SK-N-MC (cell line): Measurements from ENCODE around the gene MNAT1.

Experiments used
- DNase-seq: peaks from one replicate; pipeline ENCODE4 v3.0.0-alpha.2; 2011; ENCODE audit warnings: low read depth, low spot score
- H3K27ac ChIP-seq: fragments of 200-600 bp; sonication (generic); 2 replicates; pipeline ENCODE4 v1.5.1; 2016; ENCODE audit warnings: mixed run types
- H3K36me3 ChIP-seq: fragments of 200-600 bp; sonication (generic); 2 replicates; pipeline ENCODE4 v1.6.1; 2017; ENCODE audit warnings: antibody characterized with exemption, low read length, mixed read lengths; ENCODE audit not compliant: insufficient read depth
- H3K4me3 ChIP-seq: fragments of 200-600 bp; sonication (generic); 2 replicates; pipeline ENCODE4 v1.5.1; 2016
- H3K9ac ChIP-seq: fragments of 200-600 bp; sonication (generic); 2 replicates; pipeline ENCODE4 v1.8.0; 2017; ENCODE audit warnings: mixed run types, mixed read lengths; ENCODE audit not compliant: insufficient read length
- H3K9me3 ChIP-seq: fragments of 200-600 bp; sonication (generic); 2 replicates; pipeline ENCODE4 v1.6.1; 2017; ENCODE audit warnings: low read depth, mild to moderate bottlenecking, antibody characterized with exemption, low read length, moderate library complexity, mixed read lengths
- EZH2 ChIP-seq: fragments of 200-600 bp; sonication (generic); IDR thresholded peaks from one replicate; pipeline ENCODE4 v1.6.1; 2017; ENCODE audit warnings: antibody characterized with exemption
- FOXP2 ChIP-seq: optimal IDR thresholded peaks from 2 replicates; pipeline ENCODE3; 2011; ENCODE audit warnings: mild to moderate bottlenecking, moderate library complexity; ENCODE audit not compliant: insufficient read depth; ENCODE audit errors: extremely low read length, control extremely low read depth
- POLR2AphosphoS5 ChIP-seq: IDR thresholded peaks from 2 replicates; pipeline ENCODE4 v1.6.1; 2012; ENCODE audit warnings: mild to moderate bottlenecking, low read depth, low read length, borderline replicate concordance

Gene MNAT1

GRCh38 chr14:60812987-60813386 is 78.4 kb downstream of the MNAT1 start:
- DNase-seq: no peak
- no peaks in the 10 kb centered on the region for H3K9me3 ChIP-seq
- peaks cover 35% of the 10 kb centered on the region; the same call in 1 of the 2 replicates for H3K36me3 ChIP-seq
- no peak overlapping the region for H3K27ac ChIP-seq
- no peak overlapping the region for H3K4me3 ChIP-seq
- no peak for TF ChIP-seq FOXP2
- no peak overlapping the region for H3K9ac ChIP-seq

- TF ChIP-seq POLR2AphosphoS5 (no peak), EZH2 (no peak), FOXP2 (no peak)
- Histone ChIP-seq H3K27ac (no peak overlapping the region), H3K4me3 (no peak overlapping the region), H3K36me3 (peaks cover 43% of the 10 kb centered on the region), H3K9ac (no peak overlapping the region), H3K9me3 (no peaks in the 10 kb centered on the region)
- DNase-seq: no peak
These were observed 80.8 kb downstream of the MNAT1 start for GRCh38 chr14:60815371-60815770.

- Histone ChIP-seq H3K9ac (no peak overlapping the region), H3K4me3 (no peak overlapping the region), H3K9me3 (no peaks in the 10 kb centered on the region), H3K36me3 (peaks cover 39% of the 10 kb centered on the region), H3K27ac (peak overlapping the region; percentile 70; the same call in 1 of the 2 replicates)
- TF ChIP-seq POLR2AphosphoS5 (no peak), FOXP2 (no peak), EZH2 (no peak)
- no peak for DNase-seq
These were observed 82.6 kb downstream of the MNAT1 start for GRCh38 chr14:60817113-60817512.

GRCh38 chr14:60819575-60819974 is 85.0 kb downstream of the MNAT1 start:
- Histone ChIP-seq H3K36me3 (peaks cover 23% of the 10 kb centered on the region), H3K9ac (no peak overlapping the region), H3K9me3 (no peaks in the 10 kb centered on the region), H3K4me3 (no peak overlapping the region), H3K27ac (no peak overlapping the region)
- TF ChIP-seq FOXP2: no peak
- no peak for TF ChIP-seq EZH2
- no peak for TF ChIP-seq POLR2AphosphoS5
- no peak for DNase-seq

- Histone ChIP-seq H3K36me3 (peaks cover 7% of the 10 kb centered on the region; the same call in 1 of the 2 replicates), H3K4me3 (no peak overlapping the region), H3K9ac (no peak overlapping the region), H3K9me3 (no peaks in the 10 kb centered on the region), H3K27ac (no peak overlapping the region)
- TF ChIP-seq POLR2AphosphoS5 (no peak), EZH2 (no peak), FOXP2 (no peak)
- DNase-seq: no peak
These were observed 104.0 kb downstream of the MNAT1 start for GRCh38 chr14:60838601-60839000.

- H3K4me3 ChIP-seq: no peak overlapping the region
- H3K36me3 ChIP-seq: peaks cover 7% of the 10 kb centered on the region; the same call in 1 of the 2 replicates
- DNase-seq: no peak
- no peak overlapping the region for H3K9ac ChIP-seq
- H3K9me3 ChIP-seq: no peaks in the 10 kb centered on the region
- TF ChIP-seq FOXP2: no peak
- TF ChIP-seq EZH2: no peak
- TF ChIP-seq POLR2AphosphoS5: no peak
- H3K27ac ChIP-seq: no peak overlapping the region
These were observed 104.5 kb downstream of the MNAT1 start for GRCh38 chr14:60839057-60839456.

GRCh38 chr14:60839657-60840056 is 105.1 kb downstream of the MNAT1 start:
- no peak for DNase-seq
- H3K9me3 ChIP-seq: no peaks in the 10 kb centered on the region
- H3K27ac ChIP-seq: no peak overlapping the region
- peaks cover 7% of the 10 kb centered on the region; the same call in 1 of the 2 replicates for H3K36me3 ChIP-seq
- TF ChIP-seq POLR2AphosphoS5: no peak
- no peak for TF ChIP-seq EZH2
- no peak for TF ChIP-seq FOXP2
- no peak overlapping the region for H3K9ac ChIP-seq
- no peak overlapping the region for H3K4me3 ChIP-seq

- Histone ChIP-seq H3K9me3 (no peaks in the 10 kb centered on the region), H3K9ac (no peak overlapping the region), H3K4me3 (no peak overlapping the region), H3K27ac (no peak overlapping the region), H3K36me3 (peaks cover 7% of the 10 kb centered on the region; the same call in 1 of the 2 replicates)
- TF ChIP-seq POLR2AphosphoS5 (no peak), EZH2 (no peak), FOXP2 (no peak)
- no peak for DNase-seq
These were observed 105.8 kb downstream of the MNAT1 start for GRCh38 chr14:60840313-60840712.

GRCh38 chr14:60845523-60845922 is 111.0 kb downstream of the MNAT1 start:
- Histone ChIP-seq H3K9me3 (peaks cover 5% of the 10 kb centered on the region; the same call in 1 of the 2 replicates), H3K4me3 (no peak overlapping the region), H3K27ac (no peak overlapping the region), H3K36me3 (peaks cover 22% of the 10 kb centered on the region), H3K9ac (no peak overlapping the region)
- no peak for DNase-seq
- TF ChIP-seq POLR2AphosphoS5: no peak
- TF ChIP-seq FOXP2: no peak
